Measurements from ENCODE around the gene NPC2.

- no peak for TF ChIP-seq POLR2A (IDR thresholded peaks at IDR 0.05; ENCODE audit: low read depth, low read length)
- peak; percentile 75 for TF ChIP-seq CTCF (conservative IDR thresholded peaks at IDR 0.05; ENCODE audit: low read depth, low read length)
- no peak for TF ChIP-seq USF2 (IDR thresholded peaks at IDR 0.05; ENCODE audit: low read depth, low read length)
- 0 out of 2 replicates have a peak, but pooled peaks have one; percentile 41 for TF ChIP-seq BHLHE40 (IDR thresholded peaks at IDR 0.05; ENCODE audit: low read depth, low read length)
- TF ChIP-seq FOS (IDR thresholded peaks at IDR 0.05; ENCODE audit: low read depth, low read length) = peak; percentile 56; the same call in 1 of the 2 replicates
- no peak for TF ChIP-seq CEBPB (IDR thresholded peaks at IDR 0.05; ENCODE audit: low read depth, low read length)
- no peak for TF ChIP-seq MAFK (IDR thresholded peaks at IDR 0.05; ENCODE audit: low read depth, low read length)
- no peak for TF ChIP-seq RFX5 (IDR thresholded peaks at IDR 0.05; ENCODE audit: low read depth, low read length)
- TF ChIP-seq RAD21 (IDR thresholded peaks at IDR 0.05; ENCODE audit: low read length) = peak; percentile 54
- no peak for TF ChIP-seq ELK1 (IDR thresholded peaks at IDR 0.05; ENCODE audit: borderline replicate concordance, low read depth, low read length)
- TF ChIP-seq RCOR1 (IDR thresholded peaks at IDR 0.05; ENCODE audit: insufficient replicate concordance, low read length) = no peak
Observed at GRCh38 chr14:74459289-74459946, 33.7 kb downstream of the NPC2 start.
